Measurements from ENCODE around the gene BAHCC1. TPM values are rescaled to one million over a fixed set of nuclear protein-coding genes. Genes with fewer than 3 reads are reported as not detected.
A peak's percentile ranks its signal among the peaks of the same experiment; 100 is the strongest.

Gene BAHCC1
- total and polyA plus RNA-seq, 9 of the 15 experiments (the other 6 are each of a cell fraction or from before 2014, with no cell fraction given), result 0.14 to 26.9 (median 5.0) TPM

DNA sequence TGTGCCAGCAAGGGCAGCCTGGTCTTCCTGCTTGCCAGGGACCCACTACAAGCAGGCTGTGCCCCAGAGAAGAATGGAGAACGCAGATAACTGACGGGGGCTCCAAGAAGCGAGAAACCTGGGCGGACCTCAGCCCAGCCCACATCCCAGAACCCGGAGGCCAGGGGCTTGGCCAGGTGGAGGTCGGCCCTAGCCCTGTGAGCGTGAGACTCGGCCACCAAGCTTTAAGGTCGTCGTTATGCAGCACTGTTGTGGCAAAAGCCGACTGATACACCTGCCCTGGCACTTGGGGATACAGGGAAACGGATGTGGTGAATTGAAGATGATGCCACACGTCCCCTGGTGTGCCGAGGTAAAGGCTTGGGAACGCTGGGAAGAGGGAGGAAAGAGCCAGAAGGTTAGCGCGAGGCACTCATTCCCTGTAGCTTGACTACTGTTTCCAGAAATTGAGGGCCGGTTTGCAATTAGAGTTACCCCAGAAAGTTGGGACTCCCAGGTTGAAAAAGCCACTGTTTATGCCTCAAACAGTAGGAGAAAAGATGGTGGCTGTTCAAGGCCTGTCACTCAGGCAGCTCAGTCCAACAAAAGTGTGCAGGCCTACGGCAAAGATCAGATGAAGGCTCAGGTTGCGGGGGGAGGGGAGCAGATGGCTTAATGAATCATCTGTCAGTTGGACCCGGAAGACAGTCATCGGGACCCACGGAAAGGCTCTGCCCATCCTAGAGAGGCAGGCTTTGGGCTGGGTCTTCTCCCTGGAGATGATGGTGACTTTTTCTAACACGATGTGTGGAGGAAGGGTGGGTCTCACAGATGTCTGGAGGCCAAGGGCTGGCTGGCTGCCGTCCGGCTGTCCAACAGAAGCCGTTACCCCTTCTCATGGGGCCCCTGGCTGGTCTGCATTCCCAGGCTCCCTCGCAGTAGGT lies 45.6 kb upstream of the BAHCC1 start (continued):
- TF ChIP-seq ZNF668 (CRISPR knock-in tag; IDR thresholded peaks at IDR 0.05) (no peak), PRPF4 (IDR thresholded peaks at IDR 0.05; ENCODE audit: insufficient read depth, low read depth, low read length, poor library complexity, severe bottlenecking) (no peak), ZNF507 (tag; conservative IDR thresholded peaks at IDR 0.05) (no peak), NFXL1 (CRISPR knock-in tag; IDR thresholded peaks at IDR 0.05) (no peak), NR3C1 (CRISPR knock-in tag; IDR thresholded peaks at IDR 0.05) (no peak), GATAD2A (IDR thresholded peaks at IDR 0.05) (no peak), SMAD1 (IDR thresholded peaks at IDR 0.05; ENCODE audit: low read depth, low read length, partially characterized antibody) (peak; percentile 81), WHSC1 (IDR thresholded peaks at IDR 0.05; ENCODE audit: low read length) (no peak), RNF2 (IDR thresholded peaks at IDR 0.05) (peak; percentile 95), GABPA (tag; conservative IDR thresholded peaks at IDR 0.05; ENCODE audit: low read depth) (peak; percentile 71), KAT7 (CRISPR knock-in tag; IDR thresholded peaks at IDR 0.05; ENCODE audit: borderline replicate concordance) (no peak), PHF21A (IDR thresholded peaks at IDR 0.05; ENCODE audit: borderline replicate concordance, low read depth) (no peak), NEUROD1 (IDR thresholded peaks at IDR 0.05; ENCODE audit: borderline replicate concordance, low read depth, low read length, partially characterized antibody) (peak; percentile 54), POLR2B (IDR thresholded peaks at IDR 0.05; ENCODE audit: low read depth, partially characterized antibody) (peak; percentile 72), GTF2F1 (IDR thresholded peaks at IDR 0.05; ENCODE audit: low read depth, low read length) (peak; percentile 97), PPARD (CRISPR knock-in tag; IDR thresholded peaks at IDR 0.05) (no peak), TAL1 (IDR thresholded peaks at IDR 0.05) (no peak), SRSF7 (optimal IDR thresholded peaks at IDR 0.05; ENCODE audit: low read depth, low read length) (no peak), ZNF780A (CRISPR knock-in tag; IDR thresholded peaks at IDR 0.05) (no peak), ZNF3 (CRISPR knock-in tag; IDR thresholded peaks at IDR 0.05) (0 out of 2 replicates have a peak, but pooled peaks have one; percentile 12), HMGN3 (IDR thresholded peaks at IDR 0.05; ENCODE audit: borderline replicate concordance, extremely low read depth, insufficient read length, low read depth, low read length) (no peak)
- TF ChIP-seq, protein P1, sequence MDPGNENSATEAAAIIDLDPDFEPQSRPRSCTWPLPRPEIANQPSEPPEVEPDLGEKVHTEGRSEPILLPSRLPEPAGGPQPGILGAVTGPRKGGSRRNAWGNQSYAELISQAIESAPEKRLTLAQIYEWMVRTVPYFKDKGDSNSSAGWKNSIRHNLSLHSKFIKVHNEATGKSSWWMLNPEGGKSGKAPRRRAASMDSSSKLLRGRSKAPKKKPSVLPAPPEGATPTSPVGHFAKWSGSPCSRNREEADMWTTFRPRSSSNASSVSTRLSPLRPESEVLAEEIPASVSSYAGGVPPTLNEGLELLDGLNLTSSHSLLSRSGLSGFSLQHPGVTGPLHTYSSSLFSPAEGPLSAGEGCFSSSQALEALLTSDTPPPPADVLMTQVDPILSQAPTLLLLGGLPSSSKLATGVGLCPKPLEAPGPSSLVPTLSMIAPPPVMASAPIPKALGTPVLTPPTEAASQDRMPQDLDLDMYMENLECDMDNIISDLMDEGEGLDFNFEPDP (CRISPR knock-in tag; IDR thresholded peaks at IDR 0.05), result no peak
- TF ChIP-seq, protein P2, sequence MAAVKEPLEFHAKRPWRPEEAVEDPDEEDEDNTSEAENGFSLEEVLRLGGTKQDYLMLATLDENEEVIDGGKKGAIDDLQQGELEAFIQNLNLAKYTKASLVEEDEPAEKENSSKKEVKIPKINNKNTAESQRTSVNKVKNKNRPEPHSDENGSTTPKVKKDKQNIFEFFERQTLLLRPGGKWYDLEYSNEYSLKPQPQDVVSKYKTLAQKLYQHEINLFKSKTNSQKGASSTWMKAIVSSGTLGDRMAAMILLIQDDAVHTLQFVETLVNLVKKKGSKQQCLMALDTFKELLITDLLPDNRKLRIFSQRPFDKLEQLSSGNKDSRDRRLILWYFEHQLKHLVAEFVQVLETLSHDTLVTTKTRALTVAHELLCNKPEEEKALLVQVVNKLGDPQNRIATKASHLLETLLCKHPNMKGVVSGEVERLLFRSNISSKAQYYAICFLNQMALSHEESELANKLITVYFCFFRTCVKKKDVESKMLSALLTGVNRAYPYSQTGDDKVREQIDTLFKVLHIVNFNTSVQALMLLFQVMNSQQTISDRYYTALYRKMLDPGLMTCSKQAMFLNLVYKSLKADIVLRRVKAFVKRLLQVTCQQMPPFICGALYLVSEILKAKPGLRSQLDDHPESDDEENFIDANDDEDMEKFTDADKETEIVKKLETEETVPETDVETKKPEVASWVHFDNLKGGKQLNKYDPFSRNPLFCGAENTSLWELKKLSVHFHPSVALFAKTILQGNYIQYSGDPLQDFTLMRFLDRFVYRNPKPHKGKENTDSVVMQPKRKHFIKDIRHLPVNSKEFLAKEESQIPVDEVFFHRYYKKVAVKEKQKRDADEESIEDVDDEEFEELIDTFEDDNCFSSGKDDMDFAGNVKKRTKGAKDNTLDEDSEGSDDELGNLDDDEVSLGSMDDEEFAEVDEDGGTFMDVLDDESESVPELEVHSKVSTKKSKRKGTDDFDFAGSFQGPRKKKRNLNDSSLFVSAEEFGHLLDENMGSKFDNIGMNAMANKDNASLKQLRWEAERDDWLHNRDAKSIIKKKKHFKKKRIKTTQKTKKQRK (IDR thresholded peaks at IDR 0.05; ENCODE audit: borderline replicate concordance, low read depth, low read length), result no peak
- TF ChIP-seq, protein P3, sequence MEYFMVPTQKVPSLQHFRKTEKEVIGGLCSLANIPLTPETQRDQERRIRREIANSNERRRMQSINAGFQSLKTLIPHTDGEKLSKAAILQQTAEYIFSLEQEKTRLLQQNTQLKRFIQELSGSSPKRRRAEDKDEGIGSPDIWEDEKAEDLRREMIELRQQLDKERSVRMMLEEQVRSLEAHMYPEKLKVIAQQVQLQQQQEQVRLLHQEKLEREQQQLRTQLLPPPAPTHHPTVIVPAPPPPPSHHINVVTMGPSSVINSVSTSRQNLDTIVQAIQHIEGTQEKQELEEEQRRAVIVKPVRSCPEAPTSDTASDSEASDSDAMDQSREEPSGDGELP (CRISPR knock-in tag; IDR thresholded peaks at IDR 0.05; ENCODE audit: borderline replicate concordance), result peak; percentile 94
